Measurements from ENCODE around the gene RHEB.

Gene RHEB

DNA sequence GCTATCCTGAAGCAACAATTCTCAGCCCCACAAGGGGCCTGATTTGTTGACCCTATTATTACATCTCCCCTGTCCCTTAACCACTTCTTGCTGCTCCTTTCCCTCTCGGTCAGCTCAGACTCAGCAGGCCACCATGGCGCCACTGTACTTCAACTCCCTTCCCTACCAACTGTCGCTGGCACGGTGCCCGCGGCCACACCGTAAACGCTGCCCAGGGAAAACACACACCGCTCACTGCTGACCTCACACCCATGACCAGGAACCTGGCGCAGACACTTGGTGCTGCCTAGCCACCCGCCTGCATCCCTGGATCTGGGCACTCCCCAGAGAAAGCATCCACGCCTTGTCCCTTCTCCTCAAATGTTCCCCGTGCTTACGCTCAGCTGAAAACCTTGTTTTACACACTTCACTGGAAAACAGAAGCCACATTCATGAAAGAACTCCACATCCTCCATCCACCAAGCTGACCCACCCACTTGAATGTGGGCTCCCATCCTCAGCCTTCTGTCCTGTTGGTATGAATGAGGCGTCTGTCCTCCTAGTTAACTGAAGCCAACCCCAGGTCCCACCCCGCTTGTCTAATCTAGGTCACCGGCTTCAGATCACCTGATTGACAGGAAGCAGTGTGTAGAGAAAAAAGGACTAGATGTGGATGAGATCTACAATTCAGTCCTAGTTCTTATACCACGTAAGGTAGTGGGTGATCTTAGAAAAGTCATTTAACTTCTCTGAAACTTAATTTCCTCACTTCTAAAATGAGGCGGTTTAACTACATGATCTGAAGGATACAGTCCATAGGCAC lies 51.3 kb downstream of the RHEB start:
- DNase-seq: no peak

DNA sequence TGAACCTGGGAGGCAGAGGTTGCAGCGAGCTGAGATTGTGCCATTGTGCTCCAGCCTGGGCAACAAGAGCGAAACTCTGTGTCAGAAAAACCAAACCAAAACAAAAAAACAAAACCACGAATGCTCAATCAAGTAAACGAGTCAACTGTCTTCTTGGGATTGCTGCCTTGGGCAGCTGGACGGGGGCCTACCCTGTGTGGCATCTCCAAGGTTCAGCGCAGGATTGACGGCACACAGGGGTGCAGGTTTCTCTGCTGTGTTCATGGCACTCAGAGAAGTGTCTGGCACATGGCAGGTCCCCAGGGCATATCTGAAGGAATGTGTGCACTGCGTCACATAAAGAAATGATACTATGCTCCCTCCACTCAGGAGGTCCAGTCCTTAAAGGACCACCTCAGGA lies 54.5 kb downstream of the RHEB start:
- no peak for DNase-seq

DNA sequence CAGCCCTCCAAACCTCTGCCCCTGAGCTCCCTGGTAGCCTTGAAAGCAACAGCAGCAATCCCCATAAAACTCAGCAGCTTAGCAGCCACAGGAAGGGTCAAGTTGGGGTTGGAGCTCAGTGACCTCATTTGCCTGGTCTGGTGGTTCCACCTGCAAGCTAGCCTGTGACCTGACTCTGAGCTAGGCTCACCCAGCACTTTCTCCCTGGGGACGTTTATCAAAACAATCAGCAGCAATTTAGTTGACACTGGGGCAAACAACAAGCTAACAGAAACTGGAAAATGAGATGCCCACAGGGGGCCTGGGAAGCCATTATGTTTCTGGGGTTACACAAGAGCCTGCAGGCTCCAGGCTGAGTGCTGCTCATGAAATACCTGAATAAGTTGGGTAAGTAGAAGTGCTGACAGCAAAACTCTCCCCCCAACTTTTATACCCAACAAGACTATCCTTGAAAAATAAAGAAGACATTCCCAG lies 57.4 kb downstream of the RHEB start:
- no peak for DNase-seq

DNA sequence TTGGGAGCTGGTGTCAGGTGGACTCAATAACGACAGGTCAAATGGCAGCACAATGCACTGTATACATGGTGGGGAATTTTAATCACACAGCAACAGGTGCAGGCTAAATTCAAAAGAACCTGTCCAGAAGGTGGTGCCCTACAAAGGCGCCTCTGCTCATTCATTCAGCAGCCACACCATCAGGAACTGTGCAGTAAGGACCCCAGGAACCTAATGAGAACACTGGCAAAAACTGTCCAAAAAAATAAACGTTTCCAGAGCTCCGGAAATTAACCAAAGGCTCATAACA lies 57.8 kb downstream of the RHEB start:
- no peak for DNase-seq

DNA sequence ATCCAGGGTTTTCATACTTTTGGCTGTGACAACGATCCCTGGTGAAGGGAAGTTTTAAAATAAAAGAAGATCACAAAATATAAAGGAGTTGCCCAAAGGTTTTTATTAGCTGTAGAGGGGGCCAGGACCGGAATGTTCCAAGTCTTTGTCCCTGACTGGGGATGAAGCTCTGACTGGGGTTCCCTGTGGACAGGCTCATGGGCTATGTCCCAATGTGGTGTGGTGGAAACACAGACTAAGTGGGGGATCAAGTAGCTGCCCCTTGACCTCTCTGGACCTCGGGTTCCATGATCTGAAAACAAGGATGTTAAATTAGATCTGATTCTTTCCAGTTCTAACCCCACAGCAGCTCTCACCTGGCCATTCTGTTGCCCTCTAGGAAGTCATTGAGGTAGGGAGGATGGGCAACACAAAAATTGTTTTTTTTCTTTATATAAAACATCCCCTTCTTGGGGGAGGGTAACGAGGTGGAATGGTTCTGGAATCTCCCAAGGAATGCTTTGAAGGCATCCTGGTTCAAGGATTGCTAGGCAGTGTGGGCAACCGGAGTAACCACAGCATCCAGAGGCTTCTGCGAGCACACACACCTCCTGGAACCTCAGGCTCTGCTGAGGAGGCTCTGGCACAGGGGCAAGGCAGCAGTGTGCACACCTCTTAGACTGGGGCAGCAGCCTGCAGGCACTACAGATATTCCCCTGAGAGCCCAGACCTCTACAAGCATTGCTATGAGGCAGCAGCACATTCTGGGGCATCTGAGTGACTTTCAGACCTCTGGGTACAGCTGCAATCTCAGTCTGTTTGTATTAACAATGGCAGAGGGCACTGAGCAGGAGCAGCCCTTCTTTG lies 58.4 kb downstream of the RHEB start:
- DNase-seq: no peak

DNA sequence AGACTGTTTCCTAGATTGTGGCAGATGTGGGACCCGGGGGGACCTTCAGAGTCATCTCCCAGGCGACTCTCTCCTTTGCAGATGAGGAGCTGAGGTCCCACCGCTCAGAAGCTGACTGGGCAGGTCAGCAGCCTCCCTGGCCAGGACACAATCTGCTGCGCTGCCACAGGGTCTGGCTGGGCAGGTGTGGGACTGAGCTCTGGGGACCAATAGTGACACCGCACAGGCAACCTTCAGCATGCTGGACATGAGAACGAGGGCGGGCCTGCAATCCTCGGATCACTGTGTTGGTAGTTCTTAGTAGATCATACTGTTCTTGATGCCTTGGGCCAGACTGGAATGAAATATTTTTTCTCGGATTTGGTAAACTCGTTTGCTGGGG lies 59.2 kb downstream of the RHEB start:
- DNase-seq: no peak

DNA sequence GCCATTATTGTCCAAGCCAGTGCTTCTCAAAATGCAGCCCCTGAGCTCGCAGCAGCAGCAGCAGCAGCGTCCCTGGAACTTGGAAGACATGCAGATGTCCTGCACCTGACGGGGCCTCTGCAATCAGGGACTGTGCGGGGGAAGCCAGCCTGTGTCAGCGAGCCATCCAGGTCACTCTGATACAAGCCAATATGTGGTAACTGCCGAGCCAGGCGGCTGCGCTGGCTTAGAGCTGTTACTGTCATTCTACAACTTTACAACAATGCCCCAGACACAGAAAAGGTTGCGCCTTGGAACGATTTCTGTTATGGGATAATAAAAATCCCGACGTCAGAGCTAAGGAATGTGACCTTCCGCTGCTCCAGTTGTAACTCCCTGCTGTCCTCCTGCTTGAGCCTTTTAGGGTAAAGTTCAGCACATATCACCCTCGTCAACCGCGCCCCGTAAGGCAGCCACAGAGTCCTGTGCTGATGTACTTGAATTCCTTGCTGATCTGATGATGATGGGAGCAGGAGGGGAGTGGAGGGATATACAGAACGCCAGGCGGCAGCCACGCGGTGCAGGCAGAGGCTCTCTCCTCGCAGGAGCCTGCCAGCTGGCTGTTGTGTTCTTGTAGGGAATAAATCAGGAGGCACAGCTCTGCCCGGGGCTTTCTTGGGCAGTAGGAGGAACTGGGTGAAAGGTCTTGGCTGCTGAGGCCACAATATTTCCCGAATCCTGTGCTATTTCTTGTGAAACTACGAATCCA lies 59.8 kb downstream of the RHEB start:
- DNase-seq: no peak

DNA sequence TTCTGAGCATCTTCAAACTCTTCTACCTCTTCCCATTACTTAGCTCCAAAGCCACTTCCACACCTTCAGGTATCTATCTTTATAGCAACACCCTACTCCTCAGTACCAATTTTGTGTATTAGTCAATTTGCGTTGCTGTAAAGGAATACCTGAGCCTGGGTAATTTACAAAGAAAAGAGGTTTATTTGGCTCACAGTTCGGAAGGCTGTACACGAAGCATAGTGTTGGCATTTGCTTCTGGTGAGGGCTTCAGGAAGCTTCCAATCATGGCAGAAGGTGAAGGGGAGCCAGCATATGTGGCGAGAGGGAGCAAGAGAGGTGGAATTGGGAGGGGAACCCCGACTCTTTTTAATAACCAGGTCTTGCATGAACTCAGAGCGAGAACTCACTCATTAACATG lies 62.2 kb downstream of the RHEB start:
- DNase-seq: no peak

DNA sequence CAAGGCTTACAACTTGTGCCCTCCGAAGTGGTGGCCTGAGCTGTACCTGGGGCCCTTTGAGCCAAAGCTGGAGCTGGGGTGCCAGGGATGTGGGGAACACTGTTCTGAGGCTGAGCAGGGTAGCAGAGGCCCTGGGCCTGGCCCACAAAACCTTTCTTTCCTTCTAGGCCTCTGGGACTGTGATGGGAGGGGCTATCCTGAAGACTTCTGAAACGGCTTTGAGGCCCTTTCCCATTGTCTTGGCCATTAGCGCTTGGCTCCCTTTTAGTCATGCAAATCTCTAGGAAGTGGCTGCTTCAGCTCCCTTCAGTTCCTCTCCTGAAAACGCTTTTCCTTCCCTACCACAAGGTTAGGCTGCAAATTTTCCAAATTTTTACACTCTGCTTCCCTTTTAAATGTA lies 62.9 kb downstream of the RHEB start:
- DNase-seq: no peak

DNA sequence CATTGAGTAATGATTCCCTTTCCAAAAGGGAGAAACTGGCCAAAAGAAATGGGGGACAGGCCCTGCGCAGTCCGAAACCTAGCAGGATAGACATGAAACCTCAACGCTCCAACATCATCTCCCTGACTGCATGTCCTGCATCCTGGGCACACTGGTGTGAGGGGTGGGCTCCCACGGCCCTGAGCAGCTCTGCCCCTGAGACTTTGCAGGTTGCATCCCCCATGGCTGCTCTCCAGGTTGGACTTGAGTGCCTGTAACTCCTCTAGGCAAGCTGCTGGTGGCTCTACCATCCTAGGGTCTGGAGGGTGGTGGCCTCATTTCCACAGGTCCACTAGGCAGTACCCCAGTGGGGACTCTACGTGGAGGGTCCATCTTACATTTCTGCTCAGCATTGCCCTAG lies 63.4 kb downstream of the RHEB start:
- DNase-seq: no peak

DNA sequence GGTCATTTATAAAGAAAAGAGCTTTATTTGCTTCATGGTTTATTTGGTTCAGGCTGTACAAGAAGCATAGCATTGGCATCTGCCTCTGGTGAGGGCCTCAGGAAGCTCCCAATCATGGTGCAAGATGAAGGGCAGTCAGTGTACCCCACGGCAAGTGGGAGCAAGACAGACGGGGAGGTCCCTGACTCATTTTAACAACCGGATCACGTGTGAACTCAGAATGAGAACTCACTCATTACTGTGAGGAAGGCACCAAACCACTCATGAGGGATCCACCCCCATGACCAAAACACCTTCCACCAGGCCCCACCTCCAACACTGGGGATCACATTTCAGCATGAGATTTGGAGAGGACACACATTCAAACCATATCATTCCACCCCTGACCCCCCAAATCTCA lies 64.0 kb downstream of the RHEB start:
- DNase-seq: no peak

DNA sequence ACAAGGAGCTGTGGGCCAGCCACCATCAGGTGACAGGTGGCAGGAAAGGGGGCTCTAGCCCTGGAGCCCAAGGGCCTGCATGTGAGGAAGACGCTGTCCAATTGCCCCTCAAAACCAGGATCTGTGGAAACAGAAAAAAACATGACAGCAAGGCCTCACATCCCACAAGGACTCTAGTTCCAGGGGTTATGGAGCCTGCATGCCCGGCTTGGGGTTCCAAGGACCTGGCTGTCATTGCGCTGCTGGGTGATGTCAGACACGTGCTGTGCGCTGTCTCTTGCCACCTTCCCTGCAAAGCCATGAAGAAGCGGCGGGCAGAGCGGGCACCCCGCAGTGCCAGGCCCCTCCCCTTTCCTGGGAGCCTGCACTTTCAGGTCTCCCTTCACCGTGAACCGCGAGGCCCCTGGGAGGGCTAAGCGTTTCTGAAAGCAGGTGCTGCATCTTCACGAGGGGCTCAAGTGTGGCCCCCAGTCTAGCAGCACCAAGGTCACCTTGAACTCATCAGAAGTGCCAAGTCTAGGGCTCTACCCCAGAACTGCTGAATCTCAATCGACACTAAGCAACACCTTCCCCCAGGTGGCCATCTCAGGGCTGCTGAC lies 64.7 kb downstream of the RHEB start:
- no peak for DNase-seq

DNA sequence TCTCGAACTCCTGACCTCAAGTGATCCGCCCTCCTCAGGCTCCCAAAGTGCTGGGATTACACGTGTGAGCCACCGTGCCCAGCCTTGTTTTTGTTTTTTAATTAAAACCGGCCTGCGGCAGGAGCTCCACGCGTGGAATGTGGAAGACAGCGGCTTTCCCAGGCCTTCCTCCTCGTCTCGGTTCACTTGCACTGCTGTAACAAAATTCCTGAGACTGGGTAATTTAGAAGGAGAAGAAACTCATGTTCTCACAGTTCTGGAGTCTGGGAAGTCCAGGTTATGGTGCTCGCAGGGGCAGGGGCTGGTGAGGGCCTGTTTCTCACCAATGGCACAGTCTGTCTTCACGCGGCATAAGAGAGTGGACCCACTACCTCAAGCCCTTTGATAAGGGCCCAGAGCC lies 65.4 kb downstream of the RHEB start:
- no peak for DNase-seq

DNA sequence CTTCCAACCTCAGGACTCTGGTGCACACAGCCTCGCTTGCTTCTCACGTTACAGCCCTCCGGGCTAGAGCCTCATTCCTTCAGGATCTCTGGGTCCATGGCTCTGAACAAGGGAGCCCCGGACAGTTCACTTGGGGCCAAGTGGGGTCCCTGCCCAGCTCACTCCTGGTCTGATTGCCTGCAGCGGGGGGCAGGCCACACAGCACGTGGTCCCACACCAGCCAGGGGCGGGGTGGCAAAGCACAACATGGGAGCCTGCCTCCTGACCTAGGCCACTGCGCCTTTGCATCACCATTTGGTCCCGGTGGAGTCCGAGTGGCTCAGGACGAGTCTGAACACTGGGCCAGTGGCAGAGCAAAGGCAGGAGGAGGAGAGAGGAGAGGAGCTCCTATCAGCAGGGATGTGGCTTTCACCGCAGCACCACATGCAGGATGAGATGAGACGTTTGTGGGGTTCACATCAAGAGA lies 66.3 kb downstream of the RHEB start:
- no peak for DNase-seq

DNA sequence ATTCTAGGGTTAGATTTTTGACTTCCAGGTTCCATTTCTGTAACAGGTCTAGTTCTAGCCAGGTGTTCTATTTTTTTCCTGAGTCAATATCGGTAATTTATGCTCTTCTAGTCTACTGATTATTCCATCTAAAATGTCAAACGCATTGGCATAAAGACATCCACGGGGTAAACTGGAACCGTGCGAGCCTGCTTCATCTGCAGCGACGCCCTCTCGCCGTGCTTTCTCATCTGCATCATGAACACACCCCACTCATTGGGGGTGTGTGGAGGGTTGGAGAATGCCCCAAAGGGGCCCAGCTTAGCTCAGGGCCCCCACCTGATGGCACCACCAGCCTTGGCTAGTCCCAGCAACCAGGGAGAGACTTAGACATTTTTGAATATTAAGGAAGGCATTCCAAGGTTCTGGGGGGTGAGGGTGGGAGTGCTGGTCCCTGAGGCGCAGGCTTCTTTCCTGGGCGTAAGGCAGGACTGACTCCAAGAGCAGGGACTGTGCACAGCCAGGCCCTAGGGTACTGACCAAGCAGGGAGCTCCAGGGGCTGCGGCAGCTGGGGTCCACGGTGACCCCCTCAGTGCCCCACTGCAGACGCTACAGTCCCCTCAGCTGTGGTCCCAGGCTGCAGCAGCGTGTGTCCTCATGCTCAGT lies 66.9 kb downstream of the RHEB start:
- no peak for DNase-seq

DNA sequence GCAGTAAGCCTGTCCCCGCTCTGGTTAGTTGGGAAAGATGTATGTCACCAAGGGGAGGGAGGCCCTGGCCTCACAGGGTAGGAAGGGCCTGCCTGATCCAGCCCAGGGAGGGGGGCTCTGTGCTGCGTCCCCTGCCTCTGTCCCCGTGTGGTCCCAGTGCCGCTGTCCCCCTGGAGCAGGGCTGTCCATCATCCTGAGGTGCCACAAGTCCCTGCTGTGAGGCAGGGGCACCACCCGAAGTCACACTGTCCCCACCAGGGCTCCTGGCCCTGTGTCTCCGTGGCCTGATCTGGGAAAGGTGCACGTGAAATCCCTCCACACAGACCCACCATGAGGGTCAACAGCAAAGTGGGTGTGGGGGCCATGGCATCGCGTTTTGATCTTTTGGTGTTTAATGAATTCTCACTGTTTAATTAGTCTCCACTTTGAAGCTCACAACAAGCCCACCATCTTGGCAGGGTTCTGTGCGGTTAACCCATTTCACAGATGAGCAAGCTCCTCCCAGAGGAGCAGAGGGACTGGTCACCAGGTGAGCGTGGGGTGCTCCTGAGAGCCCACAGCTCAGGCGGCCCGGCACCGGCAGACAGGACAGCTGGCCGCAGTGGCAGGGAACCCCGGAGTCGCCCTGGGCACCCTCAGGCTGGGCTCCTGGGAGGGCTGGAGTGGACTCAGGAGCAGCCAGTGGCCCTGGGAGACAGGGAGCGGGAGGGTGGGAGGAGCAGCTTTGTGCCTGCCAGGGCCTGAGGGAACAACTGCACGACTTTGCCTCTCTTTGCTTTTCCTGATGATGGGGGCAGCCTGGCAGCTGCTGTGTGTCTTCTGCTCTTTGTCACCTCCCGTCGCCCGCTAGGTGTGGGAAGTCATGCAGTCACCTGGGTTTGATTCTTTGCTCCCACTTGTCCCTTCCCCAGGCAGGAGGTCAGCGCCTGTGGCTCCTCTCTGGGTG lies 67.8 kb downstream of the RHEB start:
- DNase-seq: no peak

DNA sequence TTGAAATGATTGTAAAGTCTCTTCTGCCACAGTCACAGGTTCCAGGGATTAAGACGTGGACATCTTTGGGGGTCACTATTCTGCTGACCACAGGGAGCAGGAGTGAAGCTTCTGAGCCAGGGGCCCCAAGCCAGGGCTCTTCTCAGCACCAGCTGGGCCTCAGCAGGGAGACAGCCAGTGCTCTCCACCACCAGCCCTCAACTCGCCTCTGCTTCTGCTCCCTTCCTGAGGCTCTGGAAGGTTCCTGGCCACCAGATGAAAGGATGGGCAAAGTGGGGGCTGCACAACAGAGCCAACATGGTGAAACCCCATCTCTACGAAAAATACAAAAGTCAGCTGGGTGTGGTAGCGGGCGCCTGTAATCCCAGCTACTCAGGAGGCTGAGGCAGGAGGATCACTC lies 68.5 kb downstream of the RHEB start:
- DNase-seq: no peak

DNA sequence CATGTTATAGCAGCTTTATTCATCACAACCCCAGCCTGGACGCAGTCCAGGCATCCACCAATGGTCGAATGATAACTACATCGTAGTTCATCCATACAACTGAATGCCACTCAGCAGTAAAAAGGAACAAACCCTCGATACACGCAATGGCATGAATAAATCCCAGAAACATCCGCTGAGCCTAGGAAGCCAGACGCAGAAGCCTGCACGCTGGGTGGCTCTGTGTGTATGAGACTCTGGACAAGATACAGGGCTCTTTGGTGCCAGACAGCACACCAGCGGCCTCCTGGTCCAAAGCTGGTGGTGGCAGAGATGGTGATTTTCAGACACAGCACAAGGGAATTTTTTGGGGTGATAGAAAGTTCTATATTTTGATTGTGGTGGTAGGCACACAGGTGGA lies 69.7 kb downstream of the RHEB start:
- no peak for DNase-seq

DNA sequence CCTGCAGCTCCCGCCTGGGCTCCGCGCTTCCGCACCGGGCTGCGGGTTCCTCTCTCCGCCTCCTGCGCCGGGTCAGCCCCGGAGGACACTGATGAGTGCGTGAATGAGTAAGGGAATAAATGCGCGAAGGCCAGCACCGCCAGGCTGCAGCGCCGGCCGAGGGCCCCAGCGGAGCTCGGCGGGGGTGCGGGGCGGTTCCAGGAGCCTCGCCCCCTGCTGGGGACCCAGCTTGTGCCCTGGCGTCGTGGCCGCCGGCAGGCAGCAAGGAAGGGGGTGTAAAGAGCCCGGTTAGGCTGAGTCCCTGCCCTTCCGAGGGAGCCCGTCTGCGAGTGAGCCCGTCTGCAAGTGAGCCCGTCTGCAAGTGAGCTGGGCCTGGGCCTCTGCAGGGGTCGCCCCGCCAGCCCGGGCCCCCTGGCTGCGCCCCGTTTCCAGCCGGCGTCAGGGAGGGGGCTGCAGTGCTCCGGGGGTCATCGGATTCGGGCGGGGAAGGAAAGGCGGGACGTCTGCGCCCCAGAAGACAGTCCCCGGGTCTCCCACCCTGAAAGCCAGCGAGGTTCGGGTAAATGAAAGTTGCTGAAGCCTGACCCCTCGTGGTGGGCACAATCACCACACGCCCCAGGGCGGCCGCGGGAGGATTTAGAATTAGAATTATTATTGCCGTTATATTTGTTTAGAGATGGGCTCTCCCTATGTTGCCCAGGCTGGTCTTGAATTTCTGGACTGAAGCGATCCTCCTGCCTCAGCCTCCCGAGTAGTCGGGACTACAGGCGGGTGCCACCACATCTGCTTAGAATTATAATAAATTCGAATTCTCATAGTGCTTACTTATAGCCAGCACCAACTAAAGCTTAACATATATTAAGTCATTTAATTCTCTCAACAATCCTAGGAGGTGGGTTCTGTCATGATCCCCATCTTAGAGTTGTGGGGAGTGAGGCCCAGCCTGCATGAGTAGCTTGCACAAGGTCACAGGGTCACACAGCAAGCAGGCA lies 71.1 kb downstream of the RHEB start:
- peak; percentile 65 for DNase-seq

DNA sequence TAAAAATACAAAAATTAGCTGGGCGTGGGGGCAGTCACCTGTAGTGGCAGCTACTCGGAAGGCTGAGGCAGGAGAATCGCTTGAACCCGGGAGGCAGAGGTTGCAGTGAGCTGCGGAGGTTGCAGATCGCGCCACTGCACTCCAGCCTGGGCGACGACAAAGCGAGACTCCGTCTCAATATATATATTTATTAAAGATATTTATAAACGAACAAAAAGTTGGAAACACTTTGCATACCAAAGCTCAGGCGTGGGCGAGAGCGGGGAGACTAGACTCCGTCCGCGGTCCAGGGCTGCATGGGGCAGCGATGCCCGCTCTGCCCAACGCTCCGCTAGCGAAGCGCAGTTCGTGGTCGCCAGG lies 71.8 kb downstream of the RHEB start:
- DNase-seq: no peak

All from stimulated activated CD4-positive, alpha-beta T cell treated with anti-CD3 and anti-CD28 coated beads, Interleukin-1b, Interleukin-23, amount 100 ng/mL, for 48 hours (primary cell).